ENCODE measurements around the gene ENPP1.

The ENPP1 gene

GRCh38 chr6:131807644-131808459, at the start of gene ENPP1:
ENPP1 (plus strand) TSS chr6:131808020; CDS start chr6:131808036, 16 bp downstream.
- peak; percentile 42 to 59 for DNase-seq

GRCh38 chr6:131758920-131759319, 48.9 kb upstream of the ENPP1 start:
- no peak for DNase-seq

DNA sequence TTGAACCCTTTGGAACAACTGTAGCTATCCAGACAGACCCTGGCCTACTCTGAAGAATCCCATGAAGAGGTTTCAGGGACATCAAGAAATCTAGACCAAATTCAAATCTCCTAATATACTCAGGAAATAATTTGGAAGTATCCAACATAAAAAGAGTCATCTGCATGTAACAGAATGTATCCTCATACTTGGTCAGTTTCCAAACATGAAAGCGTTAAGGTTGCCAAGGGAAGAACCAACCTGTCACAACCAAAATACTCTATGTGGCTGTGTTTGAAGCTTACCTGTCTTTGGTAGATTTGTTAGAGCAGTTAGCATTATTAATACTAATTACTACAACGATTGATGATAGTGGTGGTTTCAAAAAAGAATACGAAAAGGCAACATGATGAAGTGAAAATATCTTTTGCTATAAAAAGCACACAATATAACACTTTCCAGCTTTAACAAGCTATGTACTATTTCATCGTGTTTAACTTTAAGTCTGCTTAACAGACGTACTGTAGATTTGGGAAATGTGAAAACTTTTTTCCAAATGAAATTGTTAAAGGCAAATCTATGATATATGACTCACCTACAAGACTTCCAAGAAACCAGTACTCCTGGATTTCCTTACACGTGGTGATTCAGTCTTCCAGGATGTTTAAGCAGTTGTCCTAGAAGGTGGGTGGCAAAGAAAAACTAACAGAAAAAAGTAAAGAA, 46.6 kb upstream of the ENPP1 start:
- DNase-seq: no peak

DNA sequence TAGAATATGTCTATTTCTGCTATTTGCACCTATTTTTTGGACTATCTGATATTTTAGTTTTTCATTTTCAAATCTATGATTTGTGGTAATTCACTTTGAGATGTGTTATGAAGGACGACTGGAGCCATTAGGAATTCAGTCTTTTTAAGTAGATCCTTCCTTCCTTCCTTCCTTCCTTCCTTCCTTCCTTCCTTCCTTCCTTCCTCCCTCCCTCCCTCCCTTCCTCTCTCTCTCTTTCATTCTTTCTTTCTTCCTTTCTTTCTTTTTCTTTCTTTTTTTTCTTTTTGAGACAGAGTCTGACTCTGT, 46.1 kb upstream of the ENPP1 start:
- no peak for DNase-seq

DNA sequence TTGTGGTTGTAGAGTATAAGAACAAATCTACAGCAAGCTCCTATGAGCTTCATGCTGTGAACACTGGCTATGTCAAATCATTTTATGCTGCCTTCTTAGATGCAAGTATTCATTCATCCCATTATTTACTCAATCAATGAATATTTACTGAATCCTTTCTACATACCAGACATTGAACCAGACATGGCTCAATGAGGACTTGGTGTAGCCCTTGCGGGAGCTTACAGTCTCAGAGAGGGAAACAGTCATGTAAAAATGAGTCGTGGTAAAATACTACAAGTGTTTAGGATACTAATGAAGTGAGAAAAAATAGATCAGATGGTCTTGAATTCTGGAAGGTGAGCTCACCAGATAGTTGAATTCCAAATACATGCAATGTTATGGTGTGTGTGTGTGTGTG, 44.8 kb upstream of the ENPP1 start:
- DNase-seq: no peak

- DNase-seq: no peak
Measured at GRCh38 chr6:131763749-131764148, 44.1 kb upstream of the ENPP1 start.

DNA sequence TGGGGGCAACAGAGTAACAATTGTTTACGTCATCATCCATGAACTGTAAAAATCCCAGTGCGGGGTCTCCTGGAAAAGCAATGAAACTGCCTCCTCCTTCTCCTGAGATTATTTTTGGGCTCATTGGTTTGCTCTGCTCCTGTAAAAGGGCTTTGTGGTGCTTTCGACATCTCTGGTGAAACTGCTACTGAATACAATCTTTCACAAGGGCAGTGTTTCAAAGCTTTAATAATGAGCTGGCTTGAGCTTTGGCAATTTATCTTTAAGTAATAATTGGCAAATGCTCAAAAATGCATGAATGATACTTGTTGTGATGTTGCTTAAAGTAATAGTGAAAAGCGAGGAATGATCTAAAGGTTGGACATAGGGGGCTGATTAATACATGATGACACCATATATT, 43.5 kb upstream of the ENPP1 start:
- no peak for DNase-seq

DNA sequence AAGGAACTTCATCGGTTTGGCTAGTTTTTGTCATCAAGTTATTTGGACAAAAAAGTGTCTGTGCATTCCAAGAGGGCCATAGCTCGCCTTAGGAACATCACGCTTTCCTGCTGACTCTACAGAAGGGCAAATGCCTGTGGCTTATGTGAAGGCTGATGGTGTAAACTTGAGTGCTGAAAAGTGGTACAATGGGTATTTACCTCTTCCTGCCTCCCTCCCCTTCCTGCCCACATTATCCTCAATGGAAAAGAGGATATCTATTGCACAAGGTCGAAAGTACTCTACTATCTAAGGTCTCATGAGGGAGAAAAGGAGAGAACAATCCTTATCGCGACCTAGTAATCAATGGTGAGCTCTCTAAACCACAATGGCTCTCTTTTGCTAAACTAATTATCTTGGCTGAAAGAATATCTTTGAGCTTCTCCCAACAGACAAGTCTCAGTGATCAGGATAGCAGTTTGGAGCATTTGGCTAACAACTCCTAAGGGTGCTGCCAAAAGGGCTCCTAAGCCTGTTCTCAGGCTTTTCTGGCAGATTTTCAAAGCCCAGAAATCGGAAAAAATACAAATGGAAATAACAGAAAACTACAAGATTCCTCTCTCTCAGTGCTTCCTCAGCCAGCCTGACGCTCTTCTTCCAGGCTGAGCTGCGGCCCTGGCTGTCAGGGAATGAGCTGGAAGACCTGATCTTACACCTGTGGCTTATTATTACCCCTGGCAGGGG, 42.6 kb upstream of the ENPP1 start:
- DNase-seq: no peak

- no peak for DNase-seq
Measured at GRCh38 chr6:131765804-131766135, 42.0 kb upstream of the ENPP1 start.

DNA sequence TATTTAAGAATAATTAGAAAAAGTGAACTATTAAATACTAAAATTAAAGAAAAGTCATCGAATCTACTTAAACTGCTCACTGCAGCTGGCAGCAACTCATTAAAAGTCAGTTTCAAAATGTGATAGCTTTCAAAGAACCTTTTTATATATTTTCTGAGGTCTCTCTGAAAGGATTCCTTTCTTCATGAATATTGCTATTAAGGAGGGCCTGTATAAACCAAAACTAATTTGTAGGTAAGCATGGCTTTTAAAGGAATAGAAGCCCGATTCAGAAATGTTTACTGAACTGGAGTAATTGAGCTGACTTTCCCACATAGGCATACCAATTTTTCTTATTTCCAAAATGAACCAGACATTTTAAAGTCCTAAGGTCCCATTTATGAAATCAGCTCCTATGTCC, 41.2 kb upstream of the ENPP1 start:
- no peak for DNase-seq

- DNase-seq: no peak
Measured at GRCh38 chr6:131768964-131769363, 38.9 kb upstream of the ENPP1 start.

- no peak for DNase-seq
Measured at GRCh38 chr6:131769385-131770141, 38.3 kb upstream of the ENPP1 start.

GRCh38 chr6:131770776-131771175, 37.0 kb upstream of the ENPP1 start:
- DNase-seq: no peak

GRCh38 chr6:131773284-131773950, 34.4 kb upstream of the ENPP1 start:
- no peak for DNase-seq

GRCh38 chr6:131775886-131776285, 31.9 kb upstream of the ENPP1 start:
- no peak for DNase-seq

GRCh38 chr6:131776985-131777384, 30.8 kb upstream of the ENPP1 start:
- no peak for DNase-seq

GRCh38 chr6:131778169-131778568, 29.7 kb upstream of the ENPP1 start:
- DNase-seq: no peak

GRCh38 chr6:131779304-131779703, 28.5 kb upstream of the ENPP1 start:
- DNase-seq: no peak

- no peak for DNase-seq
Measured at GRCh38 chr6:131780600-131780999, 27.2 kb upstream of the ENPP1 start.

DNA sequence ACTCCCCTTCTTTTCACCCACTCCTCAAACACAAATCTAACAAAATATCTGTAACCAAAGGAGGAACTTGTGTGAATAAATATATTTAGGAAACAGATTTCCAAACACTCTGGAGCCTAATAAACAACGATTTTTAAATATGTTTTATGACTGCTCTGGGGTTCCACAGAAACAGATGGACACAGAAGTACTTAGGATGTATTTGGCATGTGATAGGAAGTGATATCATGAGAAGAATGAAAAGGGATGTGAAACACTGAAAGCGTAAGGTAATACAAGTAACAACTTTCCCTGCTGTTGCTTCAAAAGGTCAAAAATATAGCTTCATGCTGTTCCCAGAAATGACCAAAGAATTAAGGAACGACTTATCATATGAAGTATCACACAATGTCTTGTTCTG, 26.1 kb upstream of the ENPP1 start:
- no peak for DNase-seq

- DNase-seq: no peak
Measured at GRCh38 chr6:131782764-131783163, 25.1 kb upstream of the ENPP1 start.

DNA sequence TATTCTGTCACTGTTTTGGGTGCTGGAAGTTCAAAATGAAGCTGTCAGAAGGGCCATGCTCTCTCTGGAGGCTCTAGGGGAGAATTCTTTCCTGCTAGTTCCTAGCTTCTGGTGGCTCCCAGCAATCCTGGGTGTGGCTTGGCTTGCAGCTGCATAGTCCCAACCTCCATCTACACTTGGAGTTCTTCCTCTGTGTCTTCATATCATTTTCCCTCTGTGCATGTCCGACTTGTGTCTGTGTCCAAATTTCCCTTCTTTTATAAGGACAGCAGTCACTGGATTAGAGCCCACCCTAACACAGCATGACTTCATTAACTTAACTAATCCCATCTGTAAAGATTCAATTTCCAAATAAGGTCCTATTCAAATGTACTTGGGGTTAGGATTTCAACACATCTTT, 23.3 kb upstream of the ENPP1 start:
- no peak for DNase-seq

GRCh38 chr6:131787079-131787478, 20.7 kb upstream of the ENPP1 start:
- no peak for DNase-seq

All from CD4-positive, alpha-beta T cell treated with Interleukin-1 beta for 1 hour (primary cell).